ENCODE results near the gene SLC22A31. TPM values are rescaled to one million over a fixed set of nuclear protein-coding genes. Genes with fewer than 3 reads are reported as not detected.

SLC22A31 gene
- total RNA-seq, 1 experiment from 2014 or later, result 53.7 TPM

GRCh38 chr16:89195521-89196171, 4.7 kb downstream of the SLC22A31 start:
- H3K9me3 ChIP-seq (ENCODE audit: control insufficient read depth in 1 of 2, insufficient read depth in 1 of 2, low read depth in 1 of 2, low read length in 2 of 2), result no peaks in the 10 kb centered on the region
- no peaks in the 10 kb centered on the region for H4K20me1 ChIP-seq (ENCODE audit: insufficient read depth)
- no peak overlapping the region for H3K4me2 ChIP-seq (ENCODE audit: low read length)
- H2AFZ ChIP-seq (ENCODE audit: low read depth, low read length, poor library complexity, severe bottlenecking), result no peak overlapping the region
- H3K27me3 ChIP-seq (ENCODE audit: insufficient read depth, low read length), result no peaks in the 10 kb centered on the region
- H3K79me2 ChIP-seq (ENCODE audit: insufficient read depth, low read length), result no peaks in the 10 kb centered on the region
- ATAC-seq (no peak), DNase-seq (ENCODE audit: low read depth, low spot score) (no peak)
- intact Hi-C loops (cut with micrococcal nuclease), result no loop called here
- TF ChIP-seq SRF (IDR thresholded peaks at IDR 0.05; ENCODE audit: low read depth), result no peak
- no peak for TF ChIP-seq EGR1 (IDR thresholded peaks at IDR 0.05; ENCODE audit: low read depth)
- TF ChIP-seq JUND (IDR thresholded peaks at IDR 0.05), result no peak
- TF ChIP-seq ZFX (IDR thresholded peaks at IDR 0.05), result no peak
- no peak for TF ChIP-seq ZBTB33 (IDR thresholded peaks at IDR 0.05; ENCODE audit: extremely low read depth, insufficient replicate concordance, low read length)
- no peak overlapping the region; the same call in 1 of the 2 replicates for H3K27ac ChIP-seq (ENCODE audit: low read depth, low read length)
- no peak overlapping the region for H3K9ac ChIP-seq (ENCODE audit: low read length)
- CTCF ChIA-PET, result no interaction called here
- H3K4me3 ChIP-seq (replicated peaks in 1 of 2; ENCODE audit: low read depth in 1 of 2, low read length in 2 of 2), result no peak overlapping the region
- RAD21 ChIA-PET (ENCODE audit: low non-redundant PET in 1 of 2, low total read pairs in 2 of 2, uncharacterized antibody in 2 of 2, unreplicated experiment in 2 of 2), result no interaction called here
- no peaks in the 10 kb centered on the region for H3K36me3 ChIP-seq (ENCODE audit: control insufficient read depth in 1 of 2, insufficient read depth in 2 of 2, low read length in 2 of 2)
- POLR2A ChIA-PET, result no interaction called here
- peaks cover 5 to 27% of the 10 kb centered on the region in 2 experiments for H3K4me1 ChIP-seq (ENCODE audit: control insufficient read depth in 1 of 2, insufficient read depth in 2 of 2, low read length in 2 of 2)
- BruUV-seq (replicated peaks), result no TSS peak
- no peaks in the 10 kb centered on the region for H3K9me2 ChIP-seq (ENCODE audit: insufficient read depth)

GRCh38 chr16:89194340-89195311, 5.7 kb downstream of the SLC22A31 start:
- POLR2A ChIA-PET, result no interaction called here
- H3K9me3 ChIP-seq (ENCODE audit: control insufficient read depth in 1 of 2, insufficient read depth in 1 of 2, low read depth in 1 of 2, low read length in 2 of 2), result no peaks in the 10 kb centered on the region
- no peak overlapping the region for H3K4me3 ChIP-seq (replicated peaks in 1 of 2; ENCODE audit: low read depth in 1 of 2, low read length in 2 of 2)
- H3K9me2 ChIP-seq (ENCODE audit: insufficient read depth), result no peaks in the 10 kb centered on the region
- H3K36me3 ChIP-seq (ENCODE audit: control insufficient read depth in 1 of 2, insufficient read depth in 2 of 2, low read length in 2 of 2), result no peaks in the 10 kb centered on the region
- intact Hi-C loops (cut with micrococcal nuclease), result no loop called here
- ATAC-seq (no peak), DNase-seq (ENCODE audit: low read depth, low spot score) (no peak)
- TF ChIP-seq ZFX (IDR thresholded peaks at IDR 0.05), result no peak
- no peak for TF ChIP-seq POLR2A (IDR thresholded peaks at IDR 0.05; ENCODE audit: borderline replicate concordance, extremely low read depth, insufficient read depth, insufficient read length)
- CTCF ChIA-PET, result no interaction called here
- H2AFZ ChIP-seq (ENCODE audit: low read depth, low read length, poor library complexity, severe bottlenecking), result no peak overlapping the region
- no peaks in the 10 kb centered on the region for H3K27me3 ChIP-seq (ENCODE audit: insufficient read depth, low read length)
- no peaks in the 10 kb centered on the region for H3K79me2 ChIP-seq (ENCODE audit: insufficient read depth, low read length)
- no peak overlapping the region for H3K27ac ChIP-seq (ENCODE audit: low read depth, low read length)
- H3K4me2 ChIP-seq (ENCODE audit: low read length), result no peak overlapping the region
- BruUV-seq (replicated peaks), result no TSS peak
- H3K9ac ChIP-seq (ENCODE audit: low read length), result no peak overlapping the region
- peaks cover 0 to 17% of the 10 kb centered on the region in 2 experiments; a peak in 2 of 4 replicates for H3K4me1 ChIP-seq (ENCODE audit: control insufficient read depth in 1 of 2, insufficient read depth in 2 of 2, low read length in 2 of 2)
- RAD21 ChIA-PET (ENCODE audit: low non-redundant PET in 1 of 2, low total read pairs in 2 of 2, uncharacterized antibody in 2 of 2, unreplicated experiment in 2 of 2), result no interaction called here
- no peaks in the 10 kb centered on the region for H4K20me1 ChIP-seq (ENCODE audit: insufficient read depth)

Data from HCT116 (cell line).